Uterus (tissue), 4 donors: ENCODE results near the gene IGFLR1. TPM values are rescaled to one million over a fixed set of nuclear protein-coding genes. Genes with fewer than 3 reads are reported as not detected.

Experiments used
- DNase-seq, 2 donors: peaks; one replicate each; pipeline ENCODE4 v3.0.0-alpha.2; 2019 to 2020
- H3K27ac ChIP-seq, 2 donors: fragments of 200-600 bp; sonication (generic); 1 replicate in 1 of 2; 2 replicates in 1 of 2; pipeline ENCODE4 v1.5.1; 2016 to 2018
- H3K27me3 ChIP-seq, 2 donors: fragments of 200-600 bp; sonication (generic); one replicate each; pipeline ENCODE4 v1.5.1; 2018 to 2019; ENCODE audit warnings: control low read depth in 1 of 2
- H3K36me3 ChIP-seq, 2 donors: fragments of 200-600 bp; sonication (generic); one replicate each; pipeline ENCODE4 v1.5.1; 2019; ENCODE audit warnings: control low read depth in 1 of 2
- H3K4me1 ChIP-seq, 2 donors: fragments of 200-600 bp; sonication (generic); one replicate each; pipeline ENCODE4 v1.5.1; 2018 to 2019; ENCODE audit warnings: control low read depth in 1 of 2
- H3K4me3 ChIP-seq, 2 donors: fragments of 200-600 bp; sonication (generic); 1 replicate in 1 of 2; 2 replicates in 1 of 2; pipeline ENCODE4 v1.5.1; 2018 to 2019; ENCODE audit warnings: mild to moderate bottlenecking in 1 of 2
- H3K9me3 ChIP-seq, 2 donors: fragments of 200-600 bp; sonication (generic); one replicate each; pipeline ENCODE4 v1.5.1; 2019; ENCODE audit warnings: control low read depth in 1 of 2
- CTCF ChIP-seq, 4 experiments: fragments of 200-600 bp in 2 of 4; fragments of 450-650 bp in 2 of 4; sonication (generic) in 2 of 4; IDR thresholded peaks; one replicate each; pipeline ENCODE4 v1.5.1; 2016 to 2019; ENCODE audit warnings: antibody characterized with exemption in 4 of 4, mild to moderate bottlenecking in 2 of 4, moderate library complexity in 1 of 4
- POLR2A ChIP-seq, 2 donors: fragments of 450-650 bp; IDR thresholded peaks; one replicate each; pipeline ENCODE4 v1.6.1; 2016; ENCODE audit warnings: antibody characterized with exemption in 2 of 2, mild to moderate bottlenecking in 1 of 2, moderate library complexity in 1 of 2
- intact Hi-C: fragments of 100-400 bp; cut with DNase I; formaldehyde crosslinking; loops from one replicate; pipeline ENCODE4 v1.15.1; 2023; ENCODE audit warnings: low total_unique reads
- total RNA-seq, 4 donors: library from RNA; depleted of rRNA in 3 of 4; stranded (reverse); fragments of >200 nt in 3 of 4; gene quantifications; one replicate each; pipeline versions ENCODE4 v1.1.0 to v1.2.4, GENCODE V29; 2014 to 2023
- donor health status: DM: yes; HTN: yes; CAD: no.

IGFLR1 gene
- total RNA-seq, 4 donors from 2014 or later = 0.77 to 5.3 (median 2.2) TPM

- H3K4me3 ChIP-seq = no peak overlapping the region
- no peak overlapping the region for H3K27ac ChIP-seq
- H3K27me3 ChIP-seq = no peaks in the 10 kb centered on the region
- no peak for DNase-seq
- H3K9me3 ChIP-seq = no peaks in the 10 kb centered on the region
- H3K4me1 ChIP-seq = peaks cover 0 to 6% of the 10 kb centered on the region in 2 donors
- intact Hi-C loops = no loop called here
- TF ChIP-seq POLR2A (IDR thresholded peaks at IDR 0.05) (no peak), CTCF (IDR thresholded peaks at IDR 0.05) (no peak)
- H3K36me3 ChIP-seq = no peaks in the 10 kb centered on the region
These were observed 35.0 kb upstream of the IGFLR1 start for GRCh38 chr19:35777086-35777841.

- Histone ChIP-seq H3K27ac (peak overlapping the region; percentile 15 to 75), H3K4me1 (peaks cover 0 to 6% of the 10 kb centered on the region in 2 donors), H3K4me3 (peak overlapping the region; percentile 40 to 93), H3K9me3 (no peaks in the 10 kb centered on the region), H3K36me3 (no peaks in the 10 kb centered on the region), H3K27me3 (no peaks in the 10 kb centered on the region)
- intact Hi-C loops = no loop called here
- DNase-seq = no peak
- no peak for TF ChIP-seq CTCF (IDR thresholded peaks at IDR 0.05)
- no peak for TF ChIP-seq POLR2A (IDR thresholded peaks at IDR 0.05)
These were observed 34.0 kb upstream of the IGFLR1 start for GRCh38 chr19:35776102-35776788.

- Histone ChIP-seq H3K4me1 (peaks cover 0 to 6% of the 10 kb centered on the region in 2 donors), H3K9me3 (no peaks in the 10 kb centered on the region), H3K27me3 (no peaks in the 10 kb centered on the region), H3K4me3 (peak within 1 kb of the TSS; percentile 40 to 93), H3K27ac (peak within 1 kb of the TSS; percentile 15 to 75), H3K36me3 (no peaks in the 10 kb centered on the region)
- TF ChIP-seq POLR2A (IDR thresholded peaks at IDR 0.05) (peak in 1 of 2 donors; percentile 48), CTCF (IDR thresholded peaks at IDR 0.05) (peak in 1 of 4 experiments; percentile 9)
- intact Hi-C loops = no loop called here
- peak; percentile 99 to 100 for DNase-seq
These were observed 33.2 kb upstream of the IGFLR1 start, which contains the start of gene ARHGAP33 for GRCh38 chr19:35775298-35776101. ARHGAP33 (plus strand) TSS chr19:35775564; CDS start chr19:35775659, 95 bp downstream.

- peak overlapping the region; percentile 40 to 93 for H3K4me3 ChIP-seq
- intact Hi-C loops = no loop called here
- no peak for DNase-seq
- TF ChIP-seq POLR2A (IDR thresholded peaks at IDR 0.05) = no peak
- no peak for TF ChIP-seq CTCF (IDR thresholded peaks at IDR 0.05)
- no peaks in the 10 kb centered on the region for H3K27me3 ChIP-seq
- H3K27ac ChIP-seq = no peak overlapping the region
- peaks cover 0 to 6% of the 10 kb centered on the region in 2 donors for H3K4me1 ChIP-seq
- no peaks in the 10 kb centered on the region for H3K9me3 ChIP-seq
- H3K36me3 ChIP-seq = no peaks in the 10 kb centered on the region
These were observed 32.7 kb upstream of the IGFLR1 start for GRCh38 chr19:35775046-35775297.
